Chondrocyte (in vitro differentiated cells): Measurements from ENCODE around the gene ELP2. TPM values are rescaled to one million over a fixed set of nuclear protein-coding genes. Genes with fewer than 3 reads are reported as not detected.
A peak's percentile ranks its signal among the peaks of the same experiment; 100 is the strongest.

Experiments used
- DNase-seq: peaks from one replicate; pipeline ENCODE4 v3.0.0; 2021; ENCODE audit warnings: mixed read lengths, low spot score
- H3K27ac Mint-ChIP-seq: one replicate; pipeline ENCODE4 v1.8.0; 2021; ENCODE audit warnings: mild to moderate bottlenecking, moderate library complexity, mixed read lengths; ENCODE audit not compliant: unreplicated experiment
- H3K27me3 Mint-ChIP-seq: 2 replicates; pipeline ENCODE4 v1.8.0; 2021; ENCODE audit warnings: low read depth, mixed read lengths
- H3K36me3 Mint-ChIP-seq: 2 replicates; pipeline ENCODE4 v1.8.0; 2021; ENCODE audit warnings: low read depth, mixed read lengths
- H3K4me1 Mint-ChIP-seq: 2 replicates; pipeline ENCODE4 v1.8.0; 2021; ENCODE audit warnings: low read depth, mild to moderate bottlenecking, mixed read lengths
- H3K4me3 Mint-ChIP-seq: one replicate; pipeline ENCODE4 v1.8.0; 2021; ENCODE audit warnings: mild to moderate bottlenecking, moderate library complexity, mixed read lengths; ENCODE audit not compliant: unreplicated experiment
- H3K9me3 Mint-ChIP-seq: 2 replicates; pipeline ENCODE4 v1.8.0; 2021; ENCODE audit warnings: low read depth, mixed read lengths
- CTCF ChIP-seq: fragments of 200-600 bp; sonication (generic); IDR thresholded peaks from 2 replicates; pipeline ENCODE4 v1.5.0; 2021; ENCODE audit warnings: antibody characterized with exemption, mild to moderate bottlenecking, moderate library complexity
- total RNA-seq: library from RNA; stranded (reverse); gene quantifications from 3 replicates; pipeline ENCODE4 v1.2.1, GENCODE V29; 2021

Gene ELP2
- total RNA-seq, 1 donor from 2014 or later, result 77.2 TPM

DNA sequence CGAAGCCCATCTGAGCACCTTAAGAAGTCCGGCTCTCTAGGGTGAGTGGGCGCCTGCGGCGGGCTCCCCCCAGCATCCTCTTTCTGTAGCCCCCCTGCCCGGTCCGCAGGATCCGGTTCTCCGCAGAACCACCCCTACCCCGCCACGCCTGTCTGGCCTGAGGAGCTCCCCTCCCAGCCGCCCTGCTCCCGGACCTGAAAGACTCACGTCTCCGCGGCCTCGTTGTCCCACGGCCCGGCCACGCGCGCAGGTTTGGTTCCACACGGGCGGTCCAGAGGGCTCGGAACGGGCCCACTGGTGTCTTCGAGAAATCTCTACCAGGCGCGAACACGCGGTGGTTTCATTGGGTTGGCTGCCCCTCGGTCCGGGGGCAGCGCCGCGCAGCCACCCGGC lies 796 bp upstream of the ELP2 start:
- peaks cover 41% of the 10 kb centered on the region for H3K4me1 Mint-ChIP-seq
- H3K27ac Mint-ChIP-seq, result peak overlapping the region; percentile 74
- no peaks in the 10 kb centered on the region for H3K27me3 Mint-ChIP-seq
- peaks cover 7% of the 10 kb centered on the region for H3K36me3 Mint-ChIP-seq
- peak overlapping the region; percentile 92 for H3K4me3 Mint-ChIP-seq
- H3K9me3 Mint-ChIP-seq, result no peaks in the 10 kb centered on the region
- DNase-seq, result no peak
- TF ChIP-seq CTCF, result peak; percentile 16

DNA sequence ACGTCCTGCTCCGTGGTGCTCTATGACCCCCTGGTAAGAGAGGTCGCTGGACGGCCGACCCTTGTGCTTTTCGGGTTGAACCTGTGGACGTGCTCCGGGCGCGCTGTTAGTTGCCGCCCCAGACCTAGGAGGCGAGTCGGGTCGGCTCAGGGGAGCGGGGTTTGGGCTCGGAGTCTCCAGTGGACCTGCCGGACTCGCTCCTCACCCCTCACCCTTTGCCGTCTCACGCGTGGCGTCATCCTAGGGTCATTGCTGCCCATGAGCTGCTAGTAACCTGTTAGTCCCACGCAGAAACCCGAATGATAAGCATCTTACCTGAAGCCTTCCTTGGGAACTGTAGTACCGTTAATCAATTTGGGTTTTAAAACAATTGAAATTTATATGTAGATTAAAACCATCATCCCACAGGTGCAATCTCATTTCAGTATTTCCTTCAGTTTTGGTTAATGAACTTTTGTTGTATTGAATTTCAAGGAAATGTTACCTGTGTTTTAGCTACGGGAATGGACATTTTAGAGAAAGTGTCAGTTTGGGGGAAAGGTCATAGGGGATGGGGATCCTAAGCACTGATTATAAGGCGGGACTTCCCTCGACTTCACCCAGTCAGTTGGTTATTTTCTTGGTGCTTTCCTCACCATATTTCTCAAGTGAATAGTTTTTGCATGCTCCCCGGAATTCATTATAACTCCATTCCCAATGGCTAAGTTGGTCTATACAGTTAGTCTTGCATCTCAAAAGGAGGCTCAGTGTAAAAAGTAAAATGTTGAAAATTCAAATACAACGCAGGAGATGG lies 536 bp downstream of the ELP2 start:
- Mint-ChIP-seq H3K27me3 (no peaks in the 10 kb centered on the region), H3K36me3 (peaks cover 5% of the 10 kb centered on the region), H3K4me3 (peak overlapping the region; percentile 92), H3K4me1 (peaks cover 41% of the 10 kb centered on the region), H3K9me3 (no peaks in the 10 kb centered on the region), H3K27ac (peak overlapping the region; percentile 93)
- TF ChIP-seq CTCF, result no peak
- DNase-seq, result no peak

DNA sequence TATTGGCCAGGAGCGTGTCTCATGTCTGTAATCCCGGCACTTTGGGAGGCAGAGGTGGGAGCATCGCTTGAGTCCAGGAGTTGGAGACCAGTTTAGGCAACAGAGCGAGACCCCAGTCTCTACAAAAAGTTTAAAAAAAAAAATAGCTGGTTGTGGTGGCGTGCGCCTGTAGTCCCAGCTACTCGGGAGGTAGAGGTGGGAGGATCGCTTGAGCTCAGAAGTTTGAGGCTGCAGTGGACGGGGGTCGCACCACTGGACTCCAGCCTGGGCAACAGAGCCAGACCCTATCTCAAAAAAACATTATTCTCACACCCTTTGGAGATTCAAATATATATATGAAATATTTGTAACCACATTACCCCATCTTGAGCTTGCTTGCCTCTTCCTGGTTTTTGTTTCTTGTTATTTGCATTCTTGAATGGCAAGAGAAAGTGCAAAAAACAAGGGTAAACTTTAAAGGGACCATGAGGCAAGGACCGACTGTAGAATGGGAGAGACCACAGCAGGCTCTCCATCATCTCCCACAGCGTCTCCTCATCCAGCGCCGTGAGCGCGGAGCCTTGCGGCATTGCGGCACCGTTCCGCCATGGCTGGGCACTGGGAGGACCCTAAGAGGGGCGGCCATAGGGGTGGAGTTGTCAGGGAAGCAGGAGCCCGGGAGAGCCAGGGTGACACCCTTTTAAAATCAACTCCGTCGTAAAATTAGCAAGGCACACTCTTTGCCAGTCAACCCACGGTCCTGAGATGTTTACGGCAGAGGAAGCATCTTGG lies 1.4 kb downstream of the ELP2 start:
- Mint-ChIP-seq H3K27ac (peak overlapping the region; percentile 63), H3K4me1 (peaks cover 41% of the 10 kb centered on the region)
- no peak for TF ChIP-seq CTCF

DNA sequence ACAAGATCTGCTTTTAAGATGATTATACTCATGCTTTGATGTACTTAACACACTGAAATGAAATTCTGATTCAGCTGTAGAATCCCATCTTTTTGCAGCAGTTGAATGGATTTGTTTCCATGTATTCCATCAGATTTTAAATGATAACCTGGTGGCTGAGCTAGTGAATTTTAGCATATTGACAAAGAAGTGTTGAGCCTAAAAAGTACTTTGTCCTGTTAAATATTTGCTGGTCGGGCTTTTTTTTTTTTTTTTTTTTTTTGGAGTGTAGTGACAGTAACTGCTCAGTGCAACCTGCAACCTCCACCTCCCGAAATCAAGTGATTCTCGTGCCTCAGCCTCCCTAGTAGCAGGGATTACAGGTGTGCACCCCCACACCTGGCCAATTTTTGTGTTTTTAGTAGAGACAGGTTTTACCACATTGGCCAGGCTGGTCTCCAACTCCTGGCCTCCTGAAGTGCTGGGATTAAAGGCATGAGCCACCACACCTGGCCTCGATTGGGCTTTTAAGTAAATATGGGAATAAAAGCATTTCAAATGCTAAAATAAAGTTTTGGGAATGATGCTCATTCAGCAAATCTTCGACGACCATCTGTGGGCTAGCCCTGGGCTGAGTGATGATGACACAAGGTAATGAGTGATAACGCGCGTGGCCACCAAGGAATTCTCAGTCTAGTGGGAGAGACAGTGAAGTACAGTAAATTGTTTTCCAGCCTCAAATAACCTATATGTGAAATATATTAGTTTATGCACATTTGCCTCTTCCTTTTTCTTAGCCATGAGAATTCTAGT lies 2.2 kb downstream of the ELP2 start:
- Mint-ChIP-seq H3K27me3 (no peaks in the 10 kb centered on the region), H3K36me3 (peaks cover 6% of the 10 kb centered on the region), H3K4me1 (peaks cover 40% of the 10 kb centered on the region), H3K27ac (peak overlapping the region; percentile 23), H3K9me3 (no peaks in the 10 kb centered on the region), H3K4me3 (no peak overlapping the region)
- TF ChIP-seq CTCF, result no peak
- no peak for DNase-seq

More for the DNA sequence above, 1.4 kb downstream of the ELP2 start:
- peaks cover 5% of the 10 kb centered on the region for H3K36me3 Mint-ChIP-seq
- H3K4me3 Mint-ChIP-seq, result peak overlapping the region; percentile 92
- no peak for DNase-seq
- H3K27me3 Mint-ChIP-seq, result no peaks in the 10 kb centered on the region
- H3K9me3 Mint-ChIP-seq, result no peaks in the 10 kb centered on the region

- DNase-seq, result no peak
- Mint-ChIP-seq H3K36me3 (peaks cover 9% of the 10 kb centered on the region), H3K9me3 (no peaks in the 10 kb centered on the region), H3K27me3 (no peaks in the 10 kb centered on the region), H3K4me1 (peaks cover 34% of the 10 kb centered on the region), H3K27ac (no peak overlapping the region), H3K4me3 (no peak overlapping the region)
- TF ChIP-seq CTCF, result no peak
Measured at GRCh38 chr18:36132756-36133155, 3.1 kb downstream of the ELP2 start.
